Dedifferentiated amniotic fluid mesenchymal stem cell (primary cell): ENCODE results near the gene ALPP.
"Not testable (repeated sequence)": the region's sequence is repeated elsewhere in the genome, so short reads cannot be mapped to it uniquely, and the experiment has no call there.

Experiments used
- DNase-seq: peaks from one replicate; pipeline ENCODE4 v3.0.0-alpha.2; 2016; ENCODE audit errors: extremely low spot score

ALPP gene

GRCh38 chr2:232341061-232341738 lies 37.4 kb upstream of the ALPP start:
- DNase-seq = no peak

GRCh38 chr2:232341739-232342126 lies 36.8 kb upstream of the ALPP start:
- DNase-seq = no peak

- no peak for DNase-seq
Observed at GRCh38 chr2:232342635-232343565, 35.7 kb upstream of the ALPP start.

DNA sequence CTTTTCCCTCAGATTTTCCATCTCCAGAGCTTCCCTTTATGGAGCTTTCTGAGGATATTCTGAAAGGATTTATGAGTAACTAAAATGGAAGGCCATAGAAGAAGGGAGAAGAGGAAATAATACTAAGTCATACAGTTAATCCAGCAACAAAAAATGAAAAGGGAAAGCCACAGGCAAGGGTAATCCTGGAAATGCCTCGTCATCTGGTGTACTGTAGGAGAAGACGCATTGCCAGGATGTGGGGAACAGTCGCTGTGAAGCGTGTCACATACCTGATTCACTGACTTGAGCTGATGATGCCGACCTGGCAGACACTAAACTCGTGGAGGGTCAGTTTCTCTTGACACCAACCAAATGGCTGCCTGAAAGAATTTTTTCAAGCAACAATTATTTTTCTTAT lies 34.7 kb upstream of the ALPP start:
- no peak for DNase-seq

GRCh38 chr2:232345251-232345650 lies 33.3 kb upstream of the ALPP start:
- DNase-seq = no peak

DNA sequence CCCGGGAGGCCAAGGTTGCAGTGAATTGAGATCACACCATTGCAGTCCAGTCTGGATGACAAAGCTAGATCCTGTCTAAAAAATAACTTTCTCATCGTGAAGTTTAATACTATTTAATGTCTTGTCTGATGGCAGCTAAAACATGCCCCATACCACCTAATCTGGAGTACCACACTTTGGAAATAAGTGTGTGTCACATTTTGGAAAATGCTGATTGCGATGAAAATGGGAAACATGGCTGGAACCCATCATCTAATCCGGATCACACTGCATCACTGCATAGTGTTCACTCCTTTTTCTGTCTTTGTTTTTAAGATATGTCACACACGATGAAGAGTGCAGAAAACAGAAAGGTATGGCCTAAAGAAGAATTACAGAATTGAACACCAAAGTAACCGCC lies 31.2 kb upstream of the ALPP start:
- no peak for DNase-seq

DNA sequence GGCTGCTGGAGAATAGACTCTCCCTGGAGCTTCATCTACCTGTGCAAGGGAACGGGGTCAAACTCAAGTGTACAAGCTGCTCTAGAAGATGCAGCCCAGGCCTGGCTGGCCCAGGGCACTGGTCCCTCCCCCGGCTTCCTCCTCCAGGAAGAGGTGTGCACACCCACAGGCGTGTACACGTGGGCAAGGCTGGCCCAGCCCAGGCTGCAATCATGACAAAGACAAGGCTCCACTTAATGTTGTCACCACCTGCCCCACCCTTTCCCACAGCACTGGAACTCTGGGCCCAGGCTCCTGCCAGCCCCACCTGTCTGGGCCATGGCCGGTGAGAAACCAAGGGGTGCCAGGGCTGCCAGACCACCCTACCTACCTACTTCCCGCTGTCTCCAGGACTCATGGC lies 29.6 kb upstream of the ALPP start:
- no peak for DNase-seq

- DNase-seq = no peak
Observed at GRCh38 chr2:232349546-232349945, 29.0 kb upstream of the ALPP start.

DNA sequence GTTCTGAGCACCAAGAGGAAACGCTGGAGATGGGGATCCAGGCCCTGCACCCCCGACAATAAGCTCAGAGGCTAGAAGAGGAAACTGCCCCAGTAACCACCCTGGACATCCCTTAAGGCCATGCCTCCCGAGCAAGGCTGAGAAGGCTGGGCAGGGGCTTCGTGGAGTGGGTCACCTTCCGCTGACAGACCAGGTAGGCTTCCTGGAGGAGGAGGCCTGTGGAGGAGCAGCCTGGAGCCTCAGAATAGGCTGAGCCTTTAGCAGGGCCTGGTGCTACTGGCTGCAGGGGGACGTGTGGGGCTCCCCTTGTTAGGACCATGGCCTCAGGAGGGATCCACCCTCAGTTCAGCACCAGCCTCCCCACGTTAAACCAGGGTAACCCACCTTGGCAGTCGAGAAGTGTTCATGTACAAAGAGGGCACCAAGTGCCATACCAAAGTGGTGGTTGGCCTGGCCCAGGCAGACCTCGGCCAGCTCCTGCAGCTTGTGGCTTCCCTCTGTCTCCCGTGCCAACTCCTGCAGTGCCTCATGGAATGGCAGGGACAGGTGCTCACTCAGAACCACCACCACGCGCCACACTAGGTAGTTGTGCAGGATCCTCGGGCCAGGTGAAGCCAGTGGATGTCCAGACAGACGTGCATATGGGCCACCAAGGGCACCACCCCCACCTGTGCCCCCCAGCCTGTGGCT lies 28.5 kb upstream of the ALPP start:
- DNase-seq = no peak

- no peak for DNase-seq
Observed at GRCh38 chr2:232350804-232351685, 27.5 kb upstream of the ALPP start.

DNA sequence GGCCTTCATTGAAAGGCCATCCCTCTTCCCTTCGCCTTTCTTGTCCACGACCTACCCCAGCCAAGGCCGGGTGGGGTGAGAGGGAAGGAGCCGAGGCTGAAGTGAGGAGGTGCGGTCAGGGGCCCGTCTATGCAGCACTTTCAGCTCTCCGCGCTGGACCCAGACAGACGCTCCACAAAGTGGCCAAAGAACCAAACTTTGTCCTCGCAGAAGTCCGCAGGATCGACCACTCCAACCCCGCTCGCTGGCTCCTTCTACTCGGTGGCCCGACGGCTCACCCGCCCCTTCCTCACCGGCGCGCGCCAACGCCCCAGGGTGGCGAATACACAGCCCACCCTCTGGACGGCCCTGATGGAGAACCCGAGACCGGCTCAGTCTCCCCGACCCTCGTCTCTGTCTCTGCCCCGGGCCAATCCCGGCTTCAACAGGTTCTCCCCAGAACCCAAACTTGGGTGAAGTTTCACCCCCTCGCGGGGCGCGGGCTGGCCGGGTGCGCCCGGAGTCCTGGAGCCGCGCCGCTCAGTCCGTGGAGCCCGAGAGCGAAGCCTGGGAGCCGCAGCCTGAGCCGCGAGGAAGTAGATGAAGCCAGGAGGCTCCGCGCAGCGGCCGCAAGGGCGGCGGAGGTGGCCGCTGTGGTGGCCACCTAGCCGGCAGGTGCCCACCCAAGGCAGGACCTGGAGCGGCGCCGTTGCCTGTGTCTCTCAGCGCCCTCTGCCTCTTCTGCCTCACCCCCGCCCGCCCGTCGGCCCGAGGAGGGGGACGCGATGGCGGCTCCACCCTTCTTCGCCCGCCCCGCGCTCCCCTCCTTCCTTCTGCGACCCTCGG lies 26.7 kb upstream of the ALPP start:
- no peak for DNase-seq

GRCh38 chr2:232352511-232353091 lies 25.9 kb upstream of the ALPP start:
- DNase-seq = no peak

DNA sequence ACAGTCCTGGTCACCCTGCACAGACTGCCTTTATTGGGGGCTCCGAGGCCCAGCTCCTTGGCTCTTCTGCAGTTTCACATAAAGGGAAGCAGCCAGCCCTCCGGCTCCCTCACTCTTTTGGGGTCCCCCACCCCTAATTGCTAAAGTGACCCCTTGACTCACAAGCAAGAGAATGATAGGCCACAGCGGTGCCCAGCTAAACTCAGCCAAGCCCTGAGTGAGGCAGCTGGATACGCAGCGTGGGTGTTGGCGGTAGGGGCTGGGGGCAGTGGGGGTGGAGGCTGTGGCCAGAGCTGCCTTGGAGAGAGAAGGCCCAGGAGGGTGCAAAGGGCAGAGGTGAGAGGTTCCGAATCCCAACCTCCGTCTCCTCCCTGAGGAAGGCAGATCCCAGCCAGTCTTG lies 25.5 kb upstream of the ALPP start:
- no peak for DNase-seq

DNA sequence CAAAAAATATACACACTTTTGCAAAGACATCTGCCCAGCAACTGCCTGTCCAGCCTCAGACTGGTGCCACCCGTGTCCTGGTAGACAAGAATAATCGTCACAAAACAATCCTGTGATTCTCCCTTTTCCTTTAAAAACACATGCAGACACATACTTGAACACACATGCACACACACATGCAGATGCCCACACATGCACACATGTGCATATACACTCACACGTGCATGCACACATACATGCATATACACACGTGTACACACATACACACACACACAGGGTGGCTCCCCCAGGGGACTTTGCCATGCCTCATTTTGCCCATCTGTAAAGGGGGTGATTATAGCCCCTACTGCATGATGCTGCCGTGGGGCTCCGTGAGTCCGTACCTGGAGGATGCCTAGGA lies 24.9 kb upstream of the ALPP start:
- DNase-seq = no peak

GRCh38 chr2:232354069-232354468 lies 24.5 kb upstream of the ALPP start:
- DNase-seq = no peak

DNA sequence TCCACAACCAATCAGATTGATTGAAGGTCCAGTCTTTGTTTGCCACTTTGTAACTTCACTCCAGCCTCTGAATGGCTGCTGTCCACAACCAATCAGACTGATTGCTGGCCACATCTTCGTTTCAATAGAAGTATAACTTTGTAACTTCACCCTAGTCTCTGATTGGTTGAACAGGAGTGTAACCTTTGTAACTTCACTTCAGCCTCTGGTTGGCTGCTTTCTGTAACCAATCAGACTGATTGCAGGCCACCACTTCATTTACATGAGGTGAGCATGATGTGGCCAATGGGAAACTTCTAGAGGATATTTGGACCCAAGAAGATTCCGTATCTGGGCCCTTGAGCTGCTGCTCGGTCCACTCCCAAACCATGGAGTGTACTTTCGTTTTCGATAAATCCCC lies 16.9 kb upstream of the ALPP start:
- DNase-seq = no peak

GRCh38 chr2:232362174-232362900 lies 16.2 kb upstream of the ALPP start:
- DNase-seq = no peak

GRCh38 chr2:232363064-232363783 lies 15.3 kb upstream of the ALPP start:
- DNase-seq = not testable (repeated sequence)
